PFSK-1 (cell line): ENCODE results near the gene MKX.

Experiments used
- FOXP2 ChIP-seq: optimal IDR thresholded peaks from 2 replicates; pipeline ENCODE3; 2011; ENCODE audit warnings: borderline replicate concordance, control low read depth, inconsistent platforms; ENCODE audit not compliant: insufficient read depth; ENCODE audit errors: extremely low read length, extremely low read depth
- POLR2AphosphoS5 ChIP-seq: IDR thresholded peaks from 2 replicates; pipeline ENCODE4 v1.6.1; 2012; ENCODE audit warnings: low read depth, mild to moderate bottlenecking, control low read depth, low read length, moderate library complexity
- SIN3A ChIP-seq: IDR thresholded peaks from 2 replicates; pipeline ENCODE4 v1.6.1; 2012; ENCODE audit warnings: mild to moderate bottlenecking, low read length, moderate library complexity, borderline replicate concordance; ENCODE audit not compliant: insufficient read depth
- TAF1 ChIP-seq: IDR thresholded peaks from 2 replicates; pipeline ENCODE4 v1.6.1; 2012; ENCODE audit warnings: low read length, control low read depth, borderline replicate concordance; ENCODE audit not compliant: insufficient read depth
- TF ChIP-seq, protein P1 (sequence below), 2 experiments: IDR thresholded peaks; 2 replicates each; pipeline versions ENCODE4 v1.6.1 to v1.8.0; 2011 to 2012; ENCODE audit warnings: low read depth in 2 of 2, low read length in 2 of 2, control low read depth in 1 of 2, inconsistent platforms in 1 of 2, mild to moderate bottlenecking in 1 of 2, moderate library complexity in 1 of 2; ENCODE audit not compliant: insufficient read depth in 1 of 2

DNA sequence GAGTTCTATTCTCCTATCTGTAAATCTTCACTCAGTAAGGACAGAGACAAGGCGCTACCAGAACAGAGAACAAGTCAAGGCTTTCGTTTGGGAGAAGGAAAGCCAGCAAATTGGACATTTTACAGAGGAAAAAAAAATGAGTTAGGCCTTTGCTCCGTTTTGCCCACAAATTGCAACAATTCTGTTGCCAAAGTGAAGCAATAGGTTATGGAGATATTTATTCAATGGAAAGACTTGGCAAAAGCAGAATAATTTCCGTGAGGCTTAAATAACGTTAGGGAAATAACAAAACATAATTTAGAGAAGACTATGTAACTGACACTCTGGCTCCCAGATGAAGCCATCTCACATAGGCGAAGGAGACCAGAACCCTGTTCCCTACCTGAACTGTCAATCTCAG lies 67.5 kb downstream of the MKX start:
- no peak for TF ChIP-seq POLR2AphosphoS5
- TF ChIP-seq, protein P1, sequence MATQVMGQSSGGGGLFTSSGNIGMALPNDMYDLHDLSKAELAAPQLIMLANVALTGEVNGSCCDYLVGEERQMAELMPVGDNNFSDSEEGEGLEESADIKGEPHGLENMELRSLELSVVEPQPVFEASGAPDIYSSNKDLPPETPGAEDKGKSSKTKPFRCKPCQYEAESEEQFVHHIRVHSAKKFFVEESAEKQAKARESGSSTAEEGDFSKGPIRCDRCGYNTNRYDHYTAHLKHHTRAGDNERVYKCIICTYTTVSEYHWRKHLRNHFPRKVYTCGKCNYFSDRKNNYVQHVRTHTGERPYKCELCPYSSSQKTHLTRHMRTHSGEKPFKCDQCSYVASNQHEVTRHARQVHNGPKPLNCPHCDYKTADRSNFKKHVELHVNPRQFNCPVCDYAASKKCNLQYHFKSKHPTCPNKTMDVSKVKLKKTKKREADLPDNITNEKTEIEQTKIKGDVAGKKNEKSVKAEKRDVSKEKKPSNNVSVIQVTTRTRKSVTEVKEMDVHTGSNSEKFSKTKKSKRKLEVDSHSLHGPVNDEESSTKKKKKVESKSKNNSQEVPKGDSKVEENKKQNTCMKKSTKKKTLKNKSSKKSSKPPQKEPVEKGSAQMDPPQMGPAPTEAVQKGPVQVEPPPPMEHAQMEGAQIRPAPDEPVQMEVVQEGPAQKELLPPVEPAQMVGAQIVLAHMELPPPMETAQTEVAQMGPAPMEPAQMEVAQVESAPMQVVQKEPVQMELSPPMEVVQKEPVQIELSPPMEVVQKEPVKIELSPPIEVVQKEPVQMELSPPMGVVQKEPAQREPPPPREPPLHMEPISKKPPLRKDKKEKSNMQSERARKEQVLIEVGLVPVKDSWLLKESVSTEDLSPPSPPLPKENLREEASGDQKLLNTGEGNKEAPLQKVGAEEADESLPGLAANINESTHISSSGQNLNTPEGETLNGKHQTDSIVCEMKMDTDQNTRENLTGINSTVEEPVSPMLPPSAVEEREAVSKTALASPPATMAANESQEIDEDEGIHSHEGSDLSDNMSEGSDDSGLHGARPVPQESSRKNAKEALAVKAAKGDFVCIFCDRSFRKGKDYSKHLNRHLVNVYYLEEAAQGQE (IDR thresholded peaks at IDR 0.05; ENCODE audit: insufficient read depth in 1 of 2, low read depth in 2 of 2, low read length in 2 of 2): no peak
- TF ChIP-seq TAF1: no peak
- no peak for TF ChIP-seq SIN3A
- TF ChIP-seq FOXP2: no peak
